ENCODE results near the gene FOXP3. TPM values are rescaled to one million over a fixed set of nuclear protein-coding genes. Genes with fewer than 3 reads are reported as not detected.

FOXP3 gene
- total RNA-seq, 2 experiments from 2014 or later, result 14.6 to 15.4 TPM

- ATAC-seq (no peak), DNase-seq (no peak)
- Mint-ChIP-seq H3K9me3 (ENCODE audit: insufficient read depth) (no peaks in the 10 kb centered on the region), H3K27me3 (ENCODE audit: low read depth) (peaks cover 7% of the 10 kb centered on the region), H3K36me3 (ENCODE audit: low read depth) (no peaks in the 10 kb centered on the region), H3K4me1 (ENCODE audit: low read depth) (peaks cover 25% of the 10 kb centered on the region), H3K4me3 (no peak overlapping the region), H3K27ac (no peak overlapping the region)
- POLR2A ChIA-PET, result no interaction called here
- CTCF ChIA-PET, result interaction anchor here (2.5 kb wide), 1 partner anchor 35 kb away, joined by 14 read pairs; no protein-coding TSS in a partner anchor
Measured at GRCh38 chrX:49228185-49228584, 36.3 kb downstream of the FOXP3 start.

- CTCF ChIA-PET, result no interaction called here
- H3K36me3 Mint-ChIP-seq (ENCODE audit: low read depth), result no peaks in the 10 kb centered on the region
- H3K9me3 Mint-ChIP-seq (ENCODE audit: insufficient read depth), result no peaks in the 10 kb centered on the region
- peaks cover 23% of the 10 kb centered on the region for H3K4me1 Mint-ChIP-seq (ENCODE audit: low read depth)
- ATAC-seq, result no peak
- H3K27ac Mint-ChIP-seq, result no peak overlapping the region
- no peak for DNase-seq
- POLR2A ChIA-PET, result no interaction called here
- H3K4me3 Mint-ChIP-seq, result no peak overlapping the region
- H3K27me3 Mint-ChIP-seq (ENCODE audit: low read depth), result peaks cover 7% of the 10 kb centered on the region
Measured at GRCh38 chrX:49227726-49228125, 36.8 kb downstream of the FOXP3 start.

GRCh38 chrX:49226946-49227345 lies 37.6 kb downstream of the FOXP3 start:
- H3K4me1 Mint-ChIP-seq (ENCODE audit: low read depth), result peaks cover 20% of the 10 kb centered on the region
- ChIA-PET POLR2A (no interaction called here), CTCF (no interaction called here)
- H3K4me3 Mint-ChIP-seq, result no peak overlapping the region
- H3K36me3 Mint-ChIP-seq (ENCODE audit: low read depth), result no peaks in the 10 kb centered on the region
- DNase-seq, result no peak
- H3K27ac Mint-ChIP-seq, result no peak overlapping the region
- H3K27me3 Mint-ChIP-seq (ENCODE audit: low read depth), result peaks cover 7% of the 10 kb centered on the region
- H3K9me3 Mint-ChIP-seq (ENCODE audit: insufficient read depth), result no peaks in the 10 kb centered on the region
- ATAC-seq, result no peak

GRCh38 chrX:49225858-49226257 lies 38.7 kb downstream of the FOXP3 start:
- H3K4me1 Mint-ChIP-seq (ENCODE audit: low read depth), result peaks cover 9% of the 10 kb centered on the region
- peaks cover 7% of the 10 kb centered on the region for H3K27me3 Mint-ChIP-seq (ENCODE audit: low read depth)
- no peaks in the 10 kb centered on the region for H3K9me3 Mint-ChIP-seq (ENCODE audit: insufficient read depth)
- DNase-seq (no peak), ATAC-seq (no peak)
- no peak overlapping the region for H3K27ac Mint-ChIP-seq
- H3K4me3 Mint-ChIP-seq, result no peak overlapping the region
- CTCF ChIA-PET, result interaction anchor here (1.4 kb wide), 1 partner anchor 33 kb away, joined by 6 read pairs; no protein-coding TSS in a partner anchor
- no peaks in the 10 kb centered on the region for H3K36me3 Mint-ChIP-seq (ENCODE audit: low read depth)
- POLR2A ChIA-PET, result no interaction called here

GRCh38 chrX:49221868-49222267 lies 42.6 kb downstream of the FOXP3 start:
- ChIA-PET CTCF (no interaction called here), POLR2A (no interaction called here)
- peaks cover 3% of the 10 kb centered on the region for H3K4me1 Mint-ChIP-seq (ENCODE audit: low read depth)
- H3K9me3 Mint-ChIP-seq (ENCODE audit: insufficient read depth), result no peaks in the 10 kb centered on the region
- no peaks in the 10 kb centered on the region for H3K36me3 Mint-ChIP-seq (ENCODE audit: low read depth)
- DNase-seq, result no peak
- no peak for ATAC-seq
- peaks cover 7% of the 10 kb centered on the region for H3K27me3 Mint-ChIP-seq (ENCODE audit: low read depth)
- no peak overlapping the region for H3K27ac Mint-ChIP-seq
- no peak overlapping the region for H3K4me3 Mint-ChIP-seq

- Mint-ChIP-seq H3K4me1 (ENCODE audit: low read depth) (peaks cover 3% of the 10 kb centered on the region), H3K9me3 (ENCODE audit: insufficient read depth) (no peaks in the 10 kb centered on the region), H3K36me3 (ENCODE audit: low read depth) (no peaks in the 10 kb centered on the region), H3K27ac (no peak overlapping the region), H3K4me3 (no peak overlapping the region), H3K27me3 (ENCODE audit: low read depth) (peaks cover 6% of the 10 kb centered on the region)
- ChIA-PET CTCF (interaction anchor here (1.4 kb wide), 1 partner anchor 10 kb away, joined by 4 read pairs; no protein-coding TSS in a partner anchor), POLR2A (no interaction called here)
- ATAC-seq (no peak), DNase-seq (no peak)
Measured at GRCh38 chrX:49220100-49220499, 44.4 kb downstream of the FOXP3 start.

- no peaks in the 10 kb centered on the region for H3K27me3 Mint-ChIP-seq (ENCODE audit: low read depth)
- ChIA-PET CTCF (no interaction called here), POLR2A (no interaction called here)
- no peak overlapping the region for H3K4me3 Mint-ChIP-seq
- H3K27ac Mint-ChIP-seq, result no peak overlapping the region
- no peaks in the 10 kb centered on the region for H3K9me3 Mint-ChIP-seq (ENCODE audit: insufficient read depth)
- H3K4me1 Mint-ChIP-seq (ENCODE audit: low read depth), result peaks cover 3% of the 10 kb centered on the region
- no peaks in the 10 kb centered on the region for H3K36me3 Mint-ChIP-seq (ENCODE audit: low read depth)
- DNase-seq (no peak), ATAC-seq (no peak)
Measured at GRCh38 chrX:49214996-49215526, 49.4 kb downstream of the FOXP3 start.

GRCh38 chrX:49214416-49214815 lies 50.1 kb downstream of the FOXP3 start:
- H3K27ac Mint-ChIP-seq, result no peak overlapping the region
- H3K4me3 Mint-ChIP-seq, result no peak overlapping the region
- H3K36me3 Mint-ChIP-seq (ENCODE audit: low read depth), result no peaks in the 10 kb centered on the region
- DNase-seq (no peak), ATAC-seq (no peak)
- peaks cover 3% of the 10 kb centered on the region for H3K4me1 Mint-ChIP-seq (ENCODE audit: low read depth)
- POLR2A ChIA-PET, result no interaction called here
- H3K9me3 Mint-ChIP-seq (ENCODE audit: insufficient read depth), result no peaks in the 10 kb centered on the region
- no peaks in the 10 kb centered on the region for H3K27me3 Mint-ChIP-seq (ENCODE audit: low read depth)
- CTCF ChIA-PET, result no interaction called here

- CTCF ChIA-PET, result no interaction called here
Measured at GRCh38 chrX:49212861-49213260, 51.6 kb downstream of the FOXP3 start.

GRCh38 chrX:49212209-49212608 lies 52.3 kb downstream of the FOXP3 start:
- CTCF ChIA-PET, result no interaction called here
- POLR2A ChIA-PET, result no interaction called here

More at GRCh38 chrX:49212861-49213260, 51.6 kb downstream of the FOXP3 start:
- Mint-ChIP-seq H3K9me3 (ENCODE audit: insufficient read depth) (no peaks in the 10 kb centered on the region), H3K4me3 (no peak overlapping the region), H3K36me3 (ENCODE audit: low read depth) (no peaks in the 10 kb centered on the region), H3K27ac (no peak overlapping the region), H3K27me3 (ENCODE audit: low read depth) (no peaks in the 10 kb centered on the region), H3K4me1 (ENCODE audit: low read depth) (peaks cover 4% of the 10 kb centered on the region)
- DNase-seq (no peak), ATAC-seq (no peak)
- POLR2A ChIA-PET, result no interaction called here

GRCh38 chrX:49211074-49211473 lies 53.4 kb downstream of the FOXP3 start:
- Mint-ChIP-seq H3K9me3 (ENCODE audit: insufficient read depth) (no peaks in the 10 kb centered on the region), H3K36me3 (ENCODE audit: low read depth) (no peaks in the 10 kb centered on the region), H3K4me3 (no peak overlapping the region), H3K27ac (no peak overlapping the region), H3K4me1 (ENCODE audit: low read depth) (peaks cover 4% of the 10 kb centered on the region), H3K27me3 (ENCODE audit: low read depth) (no peaks in the 10 kb centered on the region)
- ATAC-seq, result no peak
- ChIA-PET POLR2A (no interaction called here), CTCF (no interaction called here)
- no peak for DNase-seq

More at GRCh38 chrX:49212209-49212608, 52.3 kb downstream of the FOXP3 start:
- Mint-ChIP-seq H3K27me3 (ENCODE audit: low read depth) (no peaks in the 10 kb centered on the region), H3K4me3 (no peak overlapping the region), H3K36me3 (ENCODE audit: low read depth) (no peaks in the 10 kb centered on the region), H3K4me1 (ENCODE audit: low read depth) (peaks cover 4% of the 10 kb centered on the region), H3K27ac (no peak overlapping the region), H3K9me3 (ENCODE audit: insufficient read depth) (no peaks in the 10 kb centered on the region)
- ATAC-seq, result no peak
- DNase-seq, result no peak

GRCh38 chrX:49210406-49210805 lies 54.1 kb downstream of the FOXP3 start:
- no peak for ATAC-seq
- Mint-ChIP-seq H3K27me3 (ENCODE audit: low read depth) (no peaks in the 10 kb centered on the region), H3K27ac (no peak overlapping the region)

More at GRCh38 chrX:49210406-49210805, 54.1 kb downstream of the FOXP3 start:
- Mint-ChIP-seq H3K4me1 (ENCODE audit: low read depth) (peaks cover 4% of the 10 kb centered on the region), H3K9me3 (ENCODE audit: insufficient read depth) (no peaks in the 10 kb centered on the region), H3K36me3 (ENCODE audit: low read depth) (no peaks in the 10 kb centered on the region), H3K4me3 (no peak overlapping the region)
- ChIA-PET CTCF (no interaction called here), POLR2A (no interaction called here)
- DNase-seq, result no peak

All from activated CD8-positive, alpha-beta T cell treated with anti-CD3 and anti-CD28 coated beads, Interleukin-2, amount 10 ng/mL, durations not matched to agents 7 days and 5 days (primary cell).